Esophagus squamous epithelium (tissue), 4 donors: ENCODE measurements around the gene FBH1.

Source experiments
- POLR2A ChIP-seq, 4 donors: fragments of 450-650 bp; IDR thresholded peaks; one replicate each; pipeline ENCODE4 v1.6.1; 2017; ENCODE audit warnings: antibody characterized with exemption in 4 of 4, mild to moderate bottlenecking in 4 of 4, moderate library complexity in 3 of 4
- TF ChIP-seq, protein P1 (sequence below), 6 experiments: fragments of 450-650 bp in 4 of 6; fragments of 200-600 bp in 2 of 6; sonication (generic) in 2 of 6; IDR thresholded peaks; one replicate each; pipeline ENCODE4 v1.5.1; 2016 to 2019; ENCODE audit warnings: antibody characterized with exemption in 6 of 6, mild to moderate bottlenecking in 4 of 6, moderate library complexity in 4 of 6

GRCh38 chr10:5891009-5891408, 966 bp downstream of the FBH1 start:
- TF ChIP-seq, protein P1, sequence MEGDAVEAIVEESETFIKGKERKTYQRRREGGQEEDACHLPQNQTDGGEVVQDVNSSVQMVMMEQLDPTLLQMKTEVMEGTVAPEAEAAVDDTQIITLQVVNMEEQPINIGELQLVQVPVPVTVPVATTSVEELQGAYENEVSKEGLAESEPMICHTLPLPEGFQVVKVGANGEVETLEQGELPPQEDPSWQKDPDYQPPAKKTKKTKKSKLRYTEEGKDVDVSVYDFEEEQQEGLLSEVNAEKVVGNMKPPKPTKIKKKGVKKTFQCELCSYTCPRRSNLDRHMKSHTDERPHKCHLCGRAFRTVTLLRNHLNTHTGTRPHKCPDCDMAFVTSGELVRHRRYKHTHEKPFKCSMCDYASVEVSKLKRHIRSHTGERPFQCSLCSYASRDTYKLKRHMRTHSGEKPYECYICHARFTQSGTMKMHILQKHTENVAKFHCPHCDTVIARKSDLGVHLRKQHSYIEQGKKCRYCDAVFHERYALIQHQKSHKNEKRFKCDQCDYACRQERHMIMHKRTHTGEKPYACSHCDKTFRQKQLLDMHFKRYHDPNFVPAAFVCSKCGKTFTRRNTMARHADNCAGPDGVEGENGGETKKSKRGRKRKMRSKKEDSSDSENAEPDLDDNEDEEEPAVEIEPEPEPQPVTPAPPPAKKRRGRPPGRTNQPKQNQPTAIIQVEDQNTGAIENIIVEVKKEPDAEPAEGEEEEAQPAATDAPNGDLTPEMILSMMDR (IDR thresholded peaks at IDR 0.05) = no peak
- no peak for TF ChIP-seq POLR2A (IDR thresholded peaks at IDR 0.05)
